Measurements from ENCODE around the gene LMBRD1. TPM values are rescaled to one million over a fixed set of nuclear protein-coding genes. Genes with fewer than 3 reads are reported as not detected.

Gene LMBRD1
- total and polyA plus RNA-seq, 2 of the 8 experiments (the other 6 are each of a cell fraction or from before 2014, with no cell fraction given), result 9.1 to 16.8 TPM

DNA sequence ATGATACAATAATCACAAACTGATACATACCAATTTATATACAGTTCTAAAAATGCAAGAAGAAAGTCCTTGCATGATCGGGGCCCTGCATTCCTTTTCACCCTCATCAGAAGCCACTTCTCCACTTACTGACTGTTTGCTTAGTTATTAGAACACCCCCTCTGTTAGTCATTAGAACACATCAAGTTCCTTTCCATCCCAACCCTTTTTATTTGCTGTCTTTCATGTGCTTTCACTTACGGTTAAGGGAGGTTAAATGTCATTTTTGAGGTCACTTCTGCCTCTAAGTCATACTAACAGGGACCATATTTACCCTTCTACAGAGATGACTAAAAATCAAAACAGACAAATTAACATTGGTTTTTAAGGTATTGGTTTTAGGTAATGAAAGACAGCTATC is 149.1 kb downstream of the LMBRD1 start:
- FAIRE-seq, result no peak
- no peaks in the 10 kb centered on the region for H3K4me1 ChIP-seq (replicated peaks in 1 of 4; ENCODE audit: control insufficient read depth in 3 of 4, insufficient read depth in 4 of 4, low read length in 3 of 4)
- POLR2A ChIA-PET (ENCODE audit: partially characterized antibody), result no interaction called here
- no peak overlapping the region for H2BK12ac ChIP-seq (ENCODE audit: low read depth, low read length)
- no peak for DNase-seq (ENCODE audit: low read depth in 1 of 2, low spot score in 2 of 2)
- H3K9ac ChIP-seq (replicated peaks in 1 of 4; ENCODE audit: extremely low read depth in 1 of 4, low read depth in 3 of 4, low read length in 3 of 4), result no peak overlapping the region
- no peak overlapping the region for H3K4ac ChIP-seq (replicated peaks; ENCODE audit: insufficient read length, low read depth, low read length)
- H2BK5ac ChIP-seq (ENCODE audit: low read depth, low read length), result no peak overlapping the region
- H4K8ac ChIP-seq (ENCODE audit: extremely low read depth, insufficient read depth, low read length), result no peak overlapping the region
- WGBS, 2 experiments (ENCODE audit: extremely low coverage in 1 of 2, insufficient coverage in 1 of 2, insufficient read length in 1 of 2, insufficient replicate concordance in 2 of 2, low coverage in 1 of 2, low lambda C conversion rate in 2 of 2, missing lambda C conversion rate in 1 of 2), result 86% methylated on average over 2 of the region's 2 CpGs; no CpG with 5 or more reads in 1 of the 2 experiments
- H3K14ac ChIP-seq (ENCODE audit: insufficient read length), result no peak overlapping the region
- no peaks in the 10 kb centered on the region for H3K79me1 ChIP-seq (ENCODE audit: low read depth, low read length)
- H3K36me3 ChIP-seq (ENCODE audit: control insufficient read depth in 2 of 4, insufficient read depth in 4 of 4, low read length in 3 of 4), result no peaks in the 10 kb centered on the region
- H2AFZ ChIP-seq (ENCODE audit: low read length), result no peak overlapping the region
- H3K4me2 ChIP-seq (ENCODE audit: insufficient read depth in 1 of 2, low read depth in 2 of 2, low read length in 2 of 2), result no peak overlapping the region
- no peak overlapping the region for H3K27ac ChIP-seq (ENCODE audit: low read depth, low read length)
- CTCF ChIA-PET (ENCODE audit: partially characterized antibody), result interaction anchor here (0.8 kb wide), 1 partner anchor 262 kb away, joined by 3 read pairs; no protein-coding TSS in a partner anchor
- H3K23ac ChIP-seq (ENCODE audit: insufficient read length), result no peak overlapping the region
- no peak overlapping the region for H2BK120ac ChIP-seq (replicated peaks; ENCODE audit: low read depth, low read length)
- no peak overlapping the region for H2BK15ac ChIP-seq (ENCODE audit: low read length)
- H3K18ac ChIP-seq (ENCODE audit: extremely low read depth, low read length), result no peak overlapping the region
- no peak overlapping the region for H3K56ac ChIP-seq (replicated peaks; ENCODE audit: insufficient read length, low read depth, low read length)
- no peak overlapping the region for H3K4me3 ChIP-seq (ENCODE audit: extremely low read depth in 1 of 4, insufficient read depth in 2 of 4, low read depth in 3 of 4, low read length in 4 of 4)
- no peaks in the 10 kb centered on the region for H3K27me3 ChIP-seq (replicated peaks in 1 of 4; ENCODE audit: control insufficient read depth in 3 of 4, extremely low read depth in 1 of 4, insufficient read depth in 3 of 4, low read length in 3 of 4)
- no peak overlapping the region for H4K91ac ChIP-seq (replicated peaks; ENCODE audit: insufficient read length, low read length)
- no peak overlapping the region for H2AK5ac ChIP-seq (ENCODE audit: low read depth, low read length)
- H3K23me2 ChIP-seq (ENCODE audit: low read depth, low read length), result no peaks in the 10 kb centered on the region
- no peak overlapping the region for H2BK20ac ChIP-seq (ENCODE audit: low read length)
- no peak for TF ChIP-seq BRCA1 (IDR thresholded peaks at IDR 0.05; ENCODE audit: low read depth, low read length)
- TF ChIP-seq, protein P1, sequence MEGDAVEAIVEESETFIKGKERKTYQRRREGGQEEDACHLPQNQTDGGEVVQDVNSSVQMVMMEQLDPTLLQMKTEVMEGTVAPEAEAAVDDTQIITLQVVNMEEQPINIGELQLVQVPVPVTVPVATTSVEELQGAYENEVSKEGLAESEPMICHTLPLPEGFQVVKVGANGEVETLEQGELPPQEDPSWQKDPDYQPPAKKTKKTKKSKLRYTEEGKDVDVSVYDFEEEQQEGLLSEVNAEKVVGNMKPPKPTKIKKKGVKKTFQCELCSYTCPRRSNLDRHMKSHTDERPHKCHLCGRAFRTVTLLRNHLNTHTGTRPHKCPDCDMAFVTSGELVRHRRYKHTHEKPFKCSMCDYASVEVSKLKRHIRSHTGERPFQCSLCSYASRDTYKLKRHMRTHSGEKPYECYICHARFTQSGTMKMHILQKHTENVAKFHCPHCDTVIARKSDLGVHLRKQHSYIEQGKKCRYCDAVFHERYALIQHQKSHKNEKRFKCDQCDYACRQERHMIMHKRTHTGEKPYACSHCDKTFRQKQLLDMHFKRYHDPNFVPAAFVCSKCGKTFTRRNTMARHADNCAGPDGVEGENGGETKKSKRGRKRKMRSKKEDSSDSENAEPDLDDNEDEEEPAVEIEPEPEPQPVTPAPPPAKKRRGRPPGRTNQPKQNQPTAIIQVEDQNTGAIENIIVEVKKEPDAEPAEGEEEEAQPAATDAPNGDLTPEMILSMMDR (IDR thresholded peaks at IDR 0.05; ENCODE audit: control extremely low read depth in 1 of 3, insufficient read depth in 1 of 3, low read depth in 1 of 3, low read length in 3 of 3), result no peak
- no peak for TF ChIP-seq ZNF274 (IDR thresholded peaks at IDR 0.05; ENCODE audit: borderline replicate concordance, extremely low read depth, low read length)
- TF ChIP-seq EP300 (IDR thresholded peaks at IDR 0.05; ENCODE audit: borderline replicate concordance in 1 of 2, low read depth in 2 of 2, low read length in 2 of 2), result no peak
- no peak overlapping the region for H4K5ac ChIP-seq (ENCODE audit: insufficient read length, low read depth, low read length)
- no peaks in the 10 kb centered on the region for H3K79me2 ChIP-seq (ENCODE audit: control insufficient read depth in 1 of 2, insufficient read depth in 2 of 2, low read length in 2 of 2)
- H3K9me3 ChIP-seq (ENCODE audit: insufficient read depth in 2 of 2, low read depth in 1 of 2, low read length in 1 of 2), result no peaks in the 10 kb centered on the region
- no peaks in the 10 kb centered on the region for H4K20me1 ChIP-seq (replicated peaks in 1 of 2; ENCODE audit: control insufficient read depth in 1 of 2, insufficient read depth in 2 of 2, low read length in 2 of 2)
